Neutrophil (primary cell): ENCODE results near the gene ENTREP3.

ENCODE experiments used
- H3K27ac ChIP-seq: fragments of 200-600 bp; sonication (generic); 2 replicates; pipeline ENCODE4 v1.5.1; 2016; ENCODE audit warnings: mild to moderate bottlenecking, moderate library complexity
- H3K27me3 ChIP-seq: fragments of 200-600 bp; sonication (generic); 2 replicates; pipeline ENCODE4 v1.6.0; 2016; ENCODE audit warnings: mild to moderate bottlenecking
- H3K36me3 ChIP-seq: fragments of 200-600 bp; sonication (generic); 2 replicates; pipeline ENCODE4 v1.5.1; 2017
- H3K4me1 ChIP-seq, 2 experiments: fragments of 200-600 bp in 1 of 2; sonication (generic) in 1 of 2; 1 replicate in 1 of 2; 2 replicates in 1 of 2; pipeline versions ENCODE4 v1.5.1 to v1.6.1; 2013 to 2016; ENCODE audit warnings: low read depth in 1 of 2, low read length in 1 of 2, mild to moderate bottlenecking in 1 of 2, moderate library complexity in 1 of 2; ENCODE audit not compliant: control insufficient read depth in 1 of 2, insufficient read depth in 1 of 2
- H3K4me3 ChIP-seq, 2 experiments: fragments of 200-600 bp in 1 of 2; sonication (generic) in 1 of 2; 1 replicate in 1 of 2; 2 replicates in 1 of 2; pipeline ENCODE4 v1.5.1; 2013 to 2016; ENCODE audit warnings: low read depth in 1 of 2, low read length in 1 of 2, mild to moderate bottlenecking in 1 of 2, moderate library complexity in 1 of 2
- H3K9me3 ChIP-seq: fragments of 200-600 bp; sonication (generic); 2 replicates; pipeline ENCODE4 v1.5.1; 2016
- TF ChIP-seq, protein P1 (sequence below): fragments of 200-600 bp; sonication (generic); IDR thresholded peaks from 2 replicates; pipeline ENCODE4 v1.5.1; 2016; ENCODE audit warnings: antibody characterized with exemption

ENTREP3 gene

DNA sequence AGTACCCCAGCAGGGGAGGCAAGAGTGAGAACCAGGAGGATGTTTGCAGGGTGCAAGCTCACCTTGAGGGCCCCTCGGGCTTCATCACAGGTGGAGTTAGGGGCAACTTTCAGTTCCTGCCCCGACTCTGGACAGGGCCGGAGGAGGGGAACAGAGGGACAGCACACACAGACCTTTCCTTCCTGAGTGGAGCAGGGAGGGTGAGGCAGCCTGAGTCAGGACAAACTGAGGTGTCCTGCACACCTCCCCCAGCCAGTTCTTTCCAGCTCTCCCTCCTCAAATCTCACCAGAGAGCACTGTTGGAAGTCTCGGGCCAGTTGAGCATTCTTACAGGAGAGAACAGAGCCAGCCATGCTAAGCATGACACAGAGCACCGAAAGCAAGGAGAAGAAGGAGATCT lies 1.5 kb downstream of the ENTREP3 start:
- TF ChIP-seq, protein P1, sequence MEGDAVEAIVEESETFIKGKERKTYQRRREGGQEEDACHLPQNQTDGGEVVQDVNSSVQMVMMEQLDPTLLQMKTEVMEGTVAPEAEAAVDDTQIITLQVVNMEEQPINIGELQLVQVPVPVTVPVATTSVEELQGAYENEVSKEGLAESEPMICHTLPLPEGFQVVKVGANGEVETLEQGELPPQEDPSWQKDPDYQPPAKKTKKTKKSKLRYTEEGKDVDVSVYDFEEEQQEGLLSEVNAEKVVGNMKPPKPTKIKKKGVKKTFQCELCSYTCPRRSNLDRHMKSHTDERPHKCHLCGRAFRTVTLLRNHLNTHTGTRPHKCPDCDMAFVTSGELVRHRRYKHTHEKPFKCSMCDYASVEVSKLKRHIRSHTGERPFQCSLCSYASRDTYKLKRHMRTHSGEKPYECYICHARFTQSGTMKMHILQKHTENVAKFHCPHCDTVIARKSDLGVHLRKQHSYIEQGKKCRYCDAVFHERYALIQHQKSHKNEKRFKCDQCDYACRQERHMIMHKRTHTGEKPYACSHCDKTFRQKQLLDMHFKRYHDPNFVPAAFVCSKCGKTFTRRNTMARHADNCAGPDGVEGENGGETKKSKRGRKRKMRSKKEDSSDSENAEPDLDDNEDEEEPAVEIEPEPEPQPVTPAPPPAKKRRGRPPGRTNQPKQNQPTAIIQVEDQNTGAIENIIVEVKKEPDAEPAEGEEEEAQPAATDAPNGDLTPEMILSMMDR: no peak
- H3K4me3 ChIP-seq: no peak overlapping the region
- H3K27me3 ChIP-seq: peaks cover 6% of the 10 kb centered on the region
- H3K4me1 ChIP-seq: peaks cover 25 to 29% of the 10 kb centered on the region in 2 experiments
- H3K27ac ChIP-seq: no peak overlapping the region
- no peaks in the 10 kb centered on the region for H3K9me3 ChIP-seq
- H3K36me3 ChIP-seq: no peaks in the 10 kb centered on the region

DNA sequence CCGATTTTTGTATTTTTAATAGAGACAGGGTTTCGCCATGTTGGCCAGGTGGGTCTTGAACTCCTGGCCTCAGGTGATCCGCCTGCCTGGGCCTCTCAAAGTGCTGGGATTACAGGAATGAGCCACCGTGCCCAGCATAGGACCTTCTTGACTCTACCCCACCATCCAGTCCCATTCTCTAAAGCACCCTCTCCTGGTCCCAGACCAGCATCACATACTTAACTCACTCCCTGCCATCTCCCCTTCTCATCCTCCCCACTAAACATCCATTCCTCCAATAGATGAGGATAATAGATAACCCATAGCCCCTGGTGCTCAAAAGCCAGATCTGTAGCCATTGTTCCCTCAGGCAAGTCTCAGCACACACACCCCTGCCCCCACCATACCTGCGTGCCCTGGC lies 2.1 kb downstream of the ENTREP3 start:
- no peak overlapping the region for H3K4me3 ChIP-seq
- no peak overlapping the region for H3K27ac ChIP-seq
- TF ChIP-seq, protein P1: no peak

DNA sequence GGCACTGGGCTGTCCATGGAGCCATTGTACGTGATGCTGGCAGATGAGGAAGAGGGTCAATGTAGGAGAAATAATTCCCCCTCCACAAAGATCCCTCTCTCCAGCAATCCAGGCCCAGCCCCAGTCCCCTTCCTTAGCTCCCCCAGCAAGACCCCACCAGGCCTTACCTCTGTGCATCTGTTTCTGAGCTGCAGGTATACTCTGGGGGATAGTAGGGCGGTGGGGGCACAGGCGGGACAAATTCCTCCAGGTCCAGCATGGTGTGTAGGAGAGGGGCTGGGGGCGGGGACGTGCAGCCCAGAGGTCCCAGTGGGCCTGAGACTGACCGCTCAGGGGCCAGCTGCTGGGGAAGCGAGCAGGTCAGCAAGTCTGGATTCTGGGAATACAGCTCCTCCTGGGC lies 3.7 kb downstream of the ENTREP3 start:
- H3K4me3 ChIP-seq: no peak overlapping the region
- no peaks in the 10 kb centered on the region for H3K9me3 ChIP-seq
- H3K36me3 ChIP-seq: no peaks in the 10 kb centered on the region
- H3K4me1 ChIP-seq: peaks cover 25 to 29% of the 10 kb centered on the region in 2 experiments
- TF ChIP-seq, protein P1: no peak
- H3K27me3 ChIP-seq: peaks cover 6% of the 10 kb centered on the region
- H3K27ac ChIP-seq: peak overlapping the region; percentile 33

More for the DNA sequence above, 2.1 kb downstream of the ENTREP3 start:
- peaks cover 6% of the 10 kb centered on the region for H3K27me3 ChIP-seq
- H3K9me3 ChIP-seq: no peaks in the 10 kb centered on the region
- H3K36me3 ChIP-seq: no peaks in the 10 kb centered on the region
- H3K4me1 ChIP-seq: peaks cover 25 to 29% of the 10 kb centered on the region in 2 experiments

DNA sequence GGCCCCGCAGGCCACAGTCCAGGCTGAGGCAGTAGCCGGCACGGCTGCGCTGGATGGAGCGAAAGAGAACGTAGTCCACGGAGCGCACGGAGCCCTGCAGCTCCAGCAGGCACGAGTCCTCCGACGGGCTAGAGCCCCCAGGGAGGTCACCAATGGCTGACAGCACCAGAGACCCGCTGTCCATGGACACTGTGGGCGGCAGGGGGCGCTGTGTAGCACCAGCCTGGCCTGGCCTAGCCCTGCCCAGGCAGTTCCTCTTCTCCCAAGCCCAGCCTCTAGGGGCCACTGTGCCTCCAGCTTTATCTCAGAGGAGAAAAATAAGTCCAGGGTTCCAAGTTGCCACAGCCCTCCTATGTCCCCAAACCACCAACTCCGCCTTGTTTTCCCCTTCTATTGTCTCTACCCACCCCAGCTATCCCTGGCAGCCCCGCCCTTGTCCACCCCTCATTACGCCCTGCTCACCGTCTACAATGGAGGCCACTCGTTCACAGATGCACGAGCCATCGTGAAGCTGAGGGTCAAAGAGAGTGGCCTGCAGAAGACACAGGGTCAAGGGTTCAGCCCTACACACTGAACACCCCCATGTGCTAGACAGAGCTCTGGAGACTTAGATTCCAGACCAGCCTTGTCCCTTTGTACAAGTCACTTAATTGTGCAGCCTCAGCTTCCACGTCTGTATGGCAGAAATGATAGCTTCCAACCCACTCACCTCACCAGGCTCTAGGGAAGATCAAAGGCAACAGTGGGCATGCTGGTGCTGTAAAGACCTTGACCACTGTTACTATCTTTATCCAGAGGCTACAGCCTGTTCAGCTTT lies 4.4 kb downstream of the ENTREP3 start:
- Histone ChIP-seq H3K4me3 (peak overlapping the region; percentile 64 to 69), H3K27ac (peak overlapping the region; percentile 33), H3K9me3 (no peaks in the 10 kb centered on the region), H3K36me3 (no peaks in the 10 kb centered on the region), H3K27me3 (peaks cover 6% of the 10 kb centered on the region), H3K4me1 (peaks cover 24 to 27% of the 10 kb centered on the region in 2 experiments)
- TF ChIP-seq, protein P1: peak; percentile 100

DNA sequence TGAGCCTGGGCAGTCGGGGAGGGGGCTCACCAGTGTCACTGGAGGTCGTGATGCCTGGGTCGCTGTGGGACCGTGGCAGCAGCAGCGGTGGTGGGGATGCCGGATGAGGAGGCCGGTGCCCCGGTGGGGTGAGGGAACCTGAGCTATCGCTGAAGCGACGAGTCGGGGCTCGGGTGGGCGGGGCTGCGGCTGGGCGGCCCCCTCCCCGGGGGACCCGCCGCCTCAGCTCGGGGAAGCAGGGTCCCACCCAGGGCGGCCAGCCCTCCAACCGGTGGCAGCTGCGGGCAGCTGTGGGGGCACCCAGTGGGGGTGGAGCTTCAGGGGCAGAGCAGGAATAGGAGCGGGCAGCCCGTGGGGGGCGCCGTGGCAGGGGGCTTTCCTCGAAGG lies 5.0 kb downstream of the ENTREP3 start:
- peak overlapping the region; percentile 64 to 69 for H3K4me3 ChIP-seq
- peaks cover 21 to 24% of the 10 kb centered on the region in 2 experiments for H3K4me1 ChIP-seq
- no peaks in the 10 kb centered on the region for H3K9me3 ChIP-seq
- TF ChIP-seq, protein P1: no peak
- peaks cover 6% of the 10 kb centered on the region for H3K27me3 ChIP-seq
- H3K27ac ChIP-seq: peak overlapping the region; percentile 33
- H3K36me3 ChIP-seq: no peaks in the 10 kb centered on the region
